ENCODE measurements around the gene KIF2C. TPM values are rescaled to one million over a fixed set of nuclear protein-coding genes. Genes with fewer than 3 reads are reported as not detected.

The KIF2C gene
- total and polyA plus RNA-seq, 9 of the 15 experiments (the other 6 are each of a cell fraction or from before 2014, with no cell fraction given) = 84.9 to 226 (median 169) TPM

GRCh38 chr1:44721485-44722361 is 17.9 kb upstream of the KIF2C start (continued):
- peak; percentile 85 for TF ChIP-seq TAF7 (tag; IDR thresholded peaks at IDR 0.05)
- peak; percentile 93 for TF ChIP-seq ZNF347 (CRISPR knock-in tag; IDR thresholded peaks at IDR 0.05; ENCODE audit: low read depth)
- TF ChIP-seq NFRKB (IDR thresholded peaks at IDR 0.05; ENCODE audit: low read depth) = peak; percentile 93
- 0 out of 2 replicates have a peak, but pooled peaks have one; percentile 50 for TF ChIP-seq EHMT2 (IDR thresholded peaks at IDR 0.05)
- no peak for TF ChIP-seq XRCC3 (IDR thresholded peaks at IDR 0.05)
- peak; percentile 100 for TF ChIP-seq THRB (CRISPR knock-in tag; conservative IDR thresholded peaks at IDR 0.05)
- peak; percentile 86 to 100 for TF ChIP-seq BCLAF1 (IDR thresholded peaks at IDR 0.05; ENCODE audit: borderline replicate concordance in 1 of 2, control insufficient read depth in 1 of 2, low read depth in 2 of 2, low read length in 1 of 2)
- no peak for TF ChIP-seq MIER1 (IDR thresholded peaks at IDR 0.05; ENCODE audit: low read depth)
- peak in 1 of 2 experiments; percentile 81; a peak in 1 of 4 replicates for TF ChIP-seq ZNF639 (CRISPR knock-in tag; conservative IDR thresholded peaks at IDR 0.05 in 1 of 2, IDR thresholded peaks at IDR 0.05 in 1 of 2)
- peak; percentile 96 for TF ChIP-seq ZKSCAN8 (CRISPR knock-in tag; IDR thresholded peaks at IDR 0.05)
- peak; percentile 98 for TF ChIP-seq ZNF586 (CRISPR knock-in tag; conservative IDR thresholded peaks at IDR 0.05)
- TF ChIP-seq MXD1 (CRISPR knock-in tag; IDR thresholded peaks at IDR 0.05; ENCODE audit: borderline replicate concordance, poor library complexity, severe bottlenecking) = peak; percentile 62
- TF ChIP-seq ZBTB33 (CRISPR knock-in tag; IDR thresholded peaks at IDR 0.05) = peak; percentile 94
- peak; percentile 100 for TF ChIP-seq ARHGAP35 (IDR thresholded peaks at IDR 0.05; ENCODE audit: partially characterized antibody)
- TF ChIP-seq USF2 (CRISPR knock-in tag; IDR thresholded peaks at IDR 0.05) = no peak; the same call in 1 of the 2 replicates

Measured in K562 (cell line).